ENCODE results near the gene GTF2A2. TPM values are rescaled to one million over a fixed set of nuclear protein-coding genes. Genes with fewer than 3 reads are reported as not detected.

The GTF2A2 gene
- total RNA-seq, 3 donors from 2014 or later (not counting 1 experiment from before 2014, with no cell fraction given): 34.7 to 57.4 (median 39.0) TPM

DNA sequence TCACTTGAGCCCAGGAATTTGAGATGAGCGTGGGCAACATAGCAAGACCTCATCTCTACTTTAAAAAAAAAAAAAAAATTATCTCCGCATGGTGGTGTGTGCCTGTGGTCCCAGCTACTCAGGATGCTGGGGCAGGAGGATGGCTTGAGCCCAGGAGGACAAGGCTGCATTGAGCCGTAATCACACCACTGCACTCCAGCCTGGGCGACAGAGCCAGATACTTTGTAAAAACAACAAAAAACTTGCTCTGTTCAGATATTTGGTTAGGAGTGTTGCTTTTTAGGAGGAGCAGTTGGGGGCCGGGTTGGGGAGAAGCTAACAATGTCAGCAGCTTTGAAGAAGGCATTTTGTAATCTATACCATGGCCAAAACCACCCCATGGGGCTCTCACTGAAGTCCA is 41.7 kb downstream of the GTF2A2 start:
- H3K27ac ChIP-seq (ENCODE audit: low read length): no peak overlapping the region
- no peak for ATAC-seq
- DNase-seq: no peak
- no peak overlapping the region for H3K4me3 Mint-ChIP-seq
- H3K4me3 ChIP-seq (ENCODE audit: low read length): no peak overlapping the region
- no peaks in the 10 kb centered on the region for H3K36me3 Mint-ChIP-seq
- no peaks in the 10 kb centered on the region for H3K36me3 ChIP-seq (ENCODE audit: control insufficient read depth, insufficient read depth, low read length)
- 99% methylated on average over 5 of the region's 5 CpGs for WGBS (ENCODE audit: insufficient coverage)
- intact Hi-C loops (cut with micrococcal nuclease): no loop called here
- TF ChIP-seq, protein P1, sequence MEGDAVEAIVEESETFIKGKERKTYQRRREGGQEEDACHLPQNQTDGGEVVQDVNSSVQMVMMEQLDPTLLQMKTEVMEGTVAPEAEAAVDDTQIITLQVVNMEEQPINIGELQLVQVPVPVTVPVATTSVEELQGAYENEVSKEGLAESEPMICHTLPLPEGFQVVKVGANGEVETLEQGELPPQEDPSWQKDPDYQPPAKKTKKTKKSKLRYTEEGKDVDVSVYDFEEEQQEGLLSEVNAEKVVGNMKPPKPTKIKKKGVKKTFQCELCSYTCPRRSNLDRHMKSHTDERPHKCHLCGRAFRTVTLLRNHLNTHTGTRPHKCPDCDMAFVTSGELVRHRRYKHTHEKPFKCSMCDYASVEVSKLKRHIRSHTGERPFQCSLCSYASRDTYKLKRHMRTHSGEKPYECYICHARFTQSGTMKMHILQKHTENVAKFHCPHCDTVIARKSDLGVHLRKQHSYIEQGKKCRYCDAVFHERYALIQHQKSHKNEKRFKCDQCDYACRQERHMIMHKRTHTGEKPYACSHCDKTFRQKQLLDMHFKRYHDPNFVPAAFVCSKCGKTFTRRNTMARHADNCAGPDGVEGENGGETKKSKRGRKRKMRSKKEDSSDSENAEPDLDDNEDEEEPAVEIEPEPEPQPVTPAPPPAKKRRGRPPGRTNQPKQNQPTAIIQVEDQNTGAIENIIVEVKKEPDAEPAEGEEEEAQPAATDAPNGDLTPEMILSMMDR (IDR thresholded peaks at IDR 0.05): no peak
- peaks cover 5 to 6% of the 10 kb centered on the region in 2 donors for H3K4me1 Mint-ChIP-seq
- no peaks in the 10 kb centered on the region for H3K9me3 ChIP-seq (ENCODE audit: control insufficient read depth, insufficient read depth, low read length)
- H3K9me3 Mint-ChIP-seq: no peaks in the 10 kb centered on the region
- no peaks in the 10 kb centered on the region for H3K4me1 ChIP-seq (ENCODE audit: control insufficient read depth, insufficient read depth, low read length)
- peaks cover 30 to 49% of the 10 kb centered on the region in 2 donors for H3K27me3 Mint-ChIP-seq (ENCODE audit: low read depth in 2 of 2)
- no peak overlapping the region for H3K27ac Mint-ChIP-seq
- H3K27me3 ChIP-seq (ENCODE audit: control insufficient read depth, insufficient read depth, low read length): no peaks in the 10 kb centered on the region

DNA sequence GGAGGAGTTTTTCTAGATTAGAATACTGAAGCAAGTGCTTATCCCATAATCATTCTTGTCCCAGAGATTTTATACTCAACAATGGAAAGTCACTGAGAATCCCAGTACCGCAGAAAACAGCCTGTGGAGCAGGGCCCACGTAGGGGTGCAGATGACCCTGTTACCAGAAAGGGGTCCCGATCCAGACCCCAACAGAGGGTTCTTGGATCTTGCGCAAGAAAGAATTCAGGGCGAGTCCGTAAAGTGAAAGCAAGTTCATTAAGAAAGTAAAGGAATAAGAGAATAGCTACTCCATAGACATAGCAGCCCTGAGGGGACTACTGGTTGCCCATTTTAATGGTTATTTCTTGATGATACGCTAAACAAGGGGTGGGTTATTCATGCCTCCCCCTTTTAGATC is 43.2 kb downstream of the GTF2A2 start:
- Mint-ChIP-seq H3K27ac (no peak overlapping the region), H3K9me3 (no peaks in the 10 kb centered on the region), H3K4me3 (no peak overlapping the region), H3K4me1 (peaks cover 5 to 6% of the 10 kb centered on the region in 2 donors), H3K27me3 (ENCODE audit: low read depth in 2 of 2) (peaks cover 26 to 49% of the 10 kb centered on the region in 2 donors), H3K36me3 (no peaks in the 10 kb centered on the region)
- DNase-seq (no peak), ATAC-seq (no peak)
- TF ChIP-seq, protein P1 (IDR thresholded peaks at IDR 0.05): no peak
- Histone ChIP-seq H3K27ac (ENCODE audit: low read length) (no peak overlapping the region), H3K4me1 (ENCODE audit: control insufficient read depth, insufficient read depth, low read length) (no peaks in the 10 kb centered on the region), H3K4me3 (ENCODE audit: low read length) (no peak overlapping the region), H3K9me3 (ENCODE audit: control insufficient read depth, insufficient read depth, low read length) (no peaks in the 10 kb centered on the region), H3K36me3 (ENCODE audit: control insufficient read depth, insufficient read depth, low read length) (no peaks in the 10 kb centered on the region), H3K27me3 (ENCODE audit: control insufficient read depth, insufficient read depth, low read length) (no peaks in the 10 kb centered on the region)
- WGBS (ENCODE audit: insufficient coverage): 95% methylated on average over 7 of the region's 7 CpGs
- intact Hi-C loops (cut with micrococcal nuclease): no loop called here

DNA sequence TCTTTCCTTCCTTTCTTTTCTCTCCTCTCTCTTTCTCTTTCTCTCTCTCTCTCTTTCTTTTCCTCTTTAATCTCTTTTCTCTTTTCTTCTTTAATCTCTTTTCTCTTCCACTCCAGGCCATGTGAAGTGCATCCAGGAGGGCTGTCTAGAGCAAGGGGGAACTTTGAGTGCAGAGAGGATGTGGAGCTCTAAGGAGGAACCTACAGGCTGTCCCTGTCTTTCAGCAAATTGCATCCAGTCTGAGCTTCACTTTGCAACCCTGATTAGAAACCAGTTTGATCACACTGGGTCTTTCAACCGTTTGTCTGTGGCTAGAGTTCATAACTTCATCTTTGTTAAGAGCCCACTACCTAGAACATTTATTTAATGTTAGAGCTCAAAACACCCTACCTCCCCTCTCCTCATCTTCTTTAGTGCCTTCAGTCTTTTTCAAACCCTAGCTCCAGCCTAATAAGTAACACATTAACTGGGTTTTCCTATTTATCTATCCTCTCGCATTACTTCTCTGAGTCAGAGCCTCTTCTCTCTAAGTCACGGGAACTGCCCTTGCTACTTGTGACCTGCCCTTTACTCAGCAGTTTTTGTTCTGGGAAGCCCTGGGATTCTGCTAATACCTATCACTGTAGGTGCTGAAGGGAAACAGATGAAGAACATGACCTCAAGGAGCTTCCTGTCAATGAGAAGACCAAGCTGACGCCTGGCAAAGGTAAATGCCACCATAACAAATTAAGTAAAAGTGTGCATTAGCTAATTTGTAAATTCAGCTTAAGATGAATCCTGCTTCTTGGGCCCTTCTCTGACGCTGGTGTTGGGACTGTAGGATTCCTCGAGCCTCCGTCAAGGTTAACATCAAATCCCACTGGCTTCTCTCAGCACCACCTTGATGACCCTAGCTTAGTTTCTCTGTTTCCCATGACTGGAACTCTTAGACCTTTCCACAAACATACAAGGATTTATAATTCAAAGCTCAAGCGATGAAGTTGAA is 45.7 kb downstream of the GTF2A2 start, which contains the start of gene GCNT3:
Gene GCNT3, plus strand, starts transcription at position 508 of the 985 bp plus-strand sequence. CDS start 6,456 bp downstream, outside the sequence.
- Histone ChIP-seq H3K9me3 (ENCODE audit: control insufficient read depth, insufficient read depth, low read length) (no peaks in the 10 kb centered on the region), H3K36me3 (ENCODE audit: control insufficient read depth, insufficient read depth, low read length) (no peaks in the 10 kb centered on the region), H3K4me1 (ENCODE audit: control insufficient read depth, insufficient read depth, low read length) (no peaks in the 10 kb centered on the region), H3K4me3 (ENCODE audit: low read length) (no peak within 1 kb of the TSS), H3K27me3 (ENCODE audit: control insufficient read depth, insufficient read depth, low read length) (no peaks in the 10 kb centered on the region), H3K27ac (ENCODE audit: low read length) (no peak within 1 kb of the TSS)
- no peak for ATAC-seq
- Mint-ChIP-seq H3K36me3 (no peaks in the 10 kb centered on the region), H3K4me1 (peaks cover 5 to 6% of the 10 kb centered on the region in 2 donors), H3K27ac (no peak within 1 kb of the TSS), H3K9me3 (no peaks in the 10 kb centered on the region), H3K27me3 (ENCODE audit: low read depth in 2 of 2) (peaks cover 19 to 40% of the 10 kb centered on the region in 2 donors), H3K4me3 (no peak within 1 kb of the TSS)
- TF ChIP-seq, protein P1 (IDR thresholded peaks at IDR 0.05): no peak
- no peak for DNase-seq
- WGBS (ENCODE audit: insufficient coverage): 87% methylated on average over 8 of the region's 8 CpGs
- intact Hi-C loops (cut with micrococcal nuclease): no loop called here

Data from natural killer cell (primary cell).